Stomach (tissue), 9 donors: ENCODE data around the gene FBXL17. TPM values are rescaled to one million over a fixed set of nuclear protein-coding genes. Genes with fewer than 3 reads are reported as not detected.

Experiments used
- DNase-seq, 2 donors: peaks; one replicate each; pipeline versions ENCODE4 v3.0.0 to v3.0.0-alpha.2; 2013 to 2019
- H3K27ac ChIP-seq, 5 donors: fragments of 200-600 bp in 4 of 5; sonication (generic) in 4 of 5; one replicate each; pipeline ENCODE4 v1.5.1; 2013 to 2019; ENCODE audit warnings: mild to moderate bottlenecking in 1 of 5, moderate library complexity in 1 of 5
- H3K27me3 ChIP-seq, 3 donors: fragments of 200-600 bp; sonication (generic); one replicate each; pipeline ENCODE4 v1.5.1; 2017 to 2019; ENCODE audit warnings: mixed run types in 1 of 3
- H3K36me3 ChIP-seq, 4 donors: fragments of 200-600 bp; sonication (generic); 1 replicate in 3 of 4; 2 replicates in 1 of 4; pipeline ENCODE4 v1.5.1; 2016 to 2019
- H3K4me1 ChIP-seq, 4 donors: fragments of 200-600 bp; sonication (generic); one replicate each; pipeline ENCODE4 v1.5.1; 2016 to 2019
- H3K4me3 ChIP-seq, 4 donors: fragments of 200-600 bp; sonication (generic) in 3 of 4; one replicate each; pipeline ENCODE4 v1.5.1; 2016 to 2019; ENCODE audit warnings: mild to moderate bottlenecking in 1 of 4
- H3K9me3 ChIP-seq, 4 donors: fragments of 200-600 bp; sonication (generic); one replicate each; pipeline ENCODE4 v1.5.1; 2016 to 2019
- CTCF ChIP-seq, 7 experiments: fragments of 450-650 bp in 4 of 7; fragments of 200-600 bp in 3 of 7; sonication (generic) in 3 of 7; IDR thresholded peaks; one replicate each; pipeline ENCODE4 v1.5.1; 2016 to 2019; ENCODE audit warnings: antibody characterized with exemption in 7 of 7, control low read depth in 2 of 7, mild to moderate bottlenecking in 1 of 7
- EP300 ChIP-seq: sonication (generic); formaldehyde crosslinking; IDR thresholded peaks from one replicate; pipeline ENCODE4 v1.6.1; 2017; ENCODE audit warnings: antibody characterized with exemption
- POLR2A ChIP-seq, 4 donors: fragments of 450-650 bp; IDR thresholded peaks; one replicate each; pipeline ENCODE4 v1.6.1; 2016; ENCODE audit warnings: antibody characterized with exemption in 4 of 4, control low read depth in 2 of 4, mild to moderate bottlenecking in 1 of 4, moderate library complexity in 1 of 4
- POLR2AphosphoS5 ChIP-seq, 3 donors: sonication (generic); formaldehyde crosslinking; IDR thresholded peaks; one replicate each; pipeline ENCODE4 v1.6.1; 2016; ENCODE audit warnings: antibody characterized with exemption in 3 of 3
- WGBS, 5 donors: extraction: QIAGEN DNeasy Blood & Tissue Kit in 3 of 5; methylation state at CpG; one replicate each; pipeline versions ENCODE4 v1.1.5 to v1.1.7; 2013 to 2018; 5-methylcytosine and 5-hydroxymethylcytosine counted together
- intact Hi-C: fragments of 100-400 bp; cut with DNase I; formaldehyde crosslinking; loops from one replicate; pipeline ENCODE4 v1.15.1; 2023; ENCODE audit warnings: low total_unique reads
- polyA plus RNA-seq, 3 donors: library from polyadenylated mRNA; stranded (reverse); fragments of 200-250 nt; gene quantifications; one replicate each; pipeline ENCODE4 v1.2.3, GENCODE V29; 2013
- total RNA-seq, 5 donors: library from RNA; depleted of rRNA; stranded (reverse); fragments of >200 nt; gene quantifications; one replicate each; pipeline versions ENCODE4 v1.1.0 to v1.2.3, GENCODE V29; 2014 to 2016
- donor health status: healthy with polysubstance abuse.
- donor health status: Bipolar disorder and iron deficiency.
- donor health status: healthy.

Gene FBXL17
- total and polyA plus RNA-seq, 8 donors, result 3.8 to 28.0 (median 14.4) TPM

- 73 to 85% (median 82%) methylated on average over 4 of the region's 4 CpGs for WGBS, 5 donors
Measured at GRCh38 chr5:107858324-107858723, 523.6 kb downstream of the FBXL17 start.

GRCh38 chr5:107857785-107858184 is 524.1 kb downstream of the FBXL17 start:
- WGBS, 5 donors, result 94 to 100% (median 97%) methylated on average over 2 of the region's 2 CpGs
- no peak overlapping the region for H3K4me3 ChIP-seq
- H3K9me3 ChIP-seq, result no peaks in the 10 kb centered on the region
- no peaks in the 10 kb centered on the region for H3K27me3 ChIP-seq
- intact Hi-C loops, result no loop called here
- peaks cover 0 to 12% (median 10%) of the 10 kb centered on the region in 4 donors for H3K36me3 ChIP-seq
- TF ChIP-seq POLR2AphosphoS5 (IDR thresholded peaks at IDR 0.05) (no peak), EP300 (no peak), POLR2A (IDR thresholded peaks at IDR 0.05) (no peak), CTCF (IDR thresholded peaks at IDR 0.05) (no peak)
- H3K4me1 ChIP-seq, result no peaks in the 10 kb centered on the region
- no peak overlapping the region for H3K27ac ChIP-seq
- no peak for DNase-seq

More at GRCh38 chr5:107858324-107858723, 523.6 kb downstream of the FBXL17 start:
- intact Hi-C loops, result no loop called here
- Histone ChIP-seq H3K4me3 (no peak overlapping the region), H3K9me3 (no peaks in the 10 kb centered on the region), H3K4me1 (no peaks in the 10 kb centered on the region), H3K27ac (no peak overlapping the region), H3K27me3 (no peaks in the 10 kb centered on the region), H3K36me3 (peaks cover 0 to 12% (median 10%) of the 10 kb centered on the region in 4 donors)
- no peak for TF ChIP-seq POLR2A (IDR thresholded peaks at IDR 0.05)
- TF ChIP-seq CTCF (IDR thresholded peaks at IDR 0.05), result no peak
- TF ChIP-seq EP300, result no peak
- no peak for TF ChIP-seq POLR2AphosphoS5 (IDR thresholded peaks at IDR 0.05)
- no peak for DNase-seq

GRCh38 chr5:107855171-107855570 is 526.7 kb downstream of the FBXL17 start:
- H3K4me3 ChIP-seq, result no peak overlapping the region
- WGBS, 5 donors, result 50 to 81% (median 62%) methylated on average over 2 of the region's 2 CpGs
- intact Hi-C loops, result no loop called here

GRCh38 chr5:107853696-107854095 is 528.2 kb downstream of the FBXL17 start:
- H3K9me3 ChIP-seq, result no peaks in the 10 kb centered on the region
- intact Hi-C loops, result no loop called here

More at GRCh38 chr5:107855171-107855570, 526.7 kb downstream of the FBXL17 start:
- Histone ChIP-seq H3K4me1 (no peaks in the 10 kb centered on the region), H3K27ac (no peak overlapping the region), H3K9me3 (no peaks in the 10 kb centered on the region), H3K27me3 (no peaks in the 10 kb centered on the region), H3K36me3 (no peaks in the 10 kb centered on the region)
- TF ChIP-seq EP300 (no peak), CTCF (IDR thresholded peaks at IDR 0.05) (no peak), POLR2AphosphoS5 (IDR thresholded peaks at IDR 0.05) (no peak), POLR2A (IDR thresholded peaks at IDR 0.05) (no peak)
- DNase-seq, result no peak

More at GRCh38 chr5:107853696-107854095, 528.2 kb downstream of the FBXL17 start:
- no peak for DNase-seq
- Histone ChIP-seq H3K4me1 (no peaks in the 10 kb centered on the region), H3K27me3 (no peaks in the 10 kb centered on the region), H3K27ac (no peak overlapping the region), H3K4me3 (no peak overlapping the region), H3K36me3 (no peaks in the 10 kb centered on the region)
- WGBS, 5 donors, result 90 to 93% (median 93%) methylated on average over 6 of the region's 6 CpGs
- TF ChIP-seq EP300 (no peak), POLR2A (IDR thresholded peaks at IDR 0.05) (no peak), CTCF (IDR thresholded peaks at IDR 0.05) (no peak), POLR2AphosphoS5 (IDR thresholded peaks at IDR 0.05) (no peak)
